HG03378 (cell line): Measurements from ENCODE around the gene SHLD2.
"Not testable (repeated sequence)": the region's sequence is repeated elsewhere in the genome, so short reads cannot be mapped to it uniquely, and the experiment has no call there.

Experiments
- ATAC-seq: cut with Tn5 transposase; IDR thresholded peaks from one replicate; pipeline ENCODE4 v1.9.1; 2021; ENCODE audit warnings: mild to moderate bottlenecking, moderate library complexity; ENCODE audit not compliant: unreplicated experiment

Gene SHLD2

DNA sequence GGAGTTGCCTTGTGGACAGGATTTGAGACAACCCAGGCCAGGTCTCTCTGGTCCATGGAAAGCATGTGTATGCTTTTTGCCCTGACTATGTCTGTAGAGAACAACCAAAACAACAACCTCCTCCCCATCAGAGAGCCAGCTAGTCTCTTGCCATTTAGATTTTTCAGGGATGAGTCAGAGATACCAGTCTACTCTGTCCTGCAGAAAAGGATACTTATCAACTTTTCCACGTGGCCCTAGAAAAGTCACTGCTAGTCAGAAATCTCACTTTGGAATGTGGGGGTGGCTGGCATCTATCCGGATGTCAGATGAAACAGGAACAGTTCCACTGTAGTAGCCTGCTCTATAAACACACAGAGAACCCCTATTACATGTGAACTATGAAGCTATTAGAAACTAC, 116.8 kb downstream of the SHLD2 start:
- not testable (repeated sequence) for ATAC-seq

DNA sequence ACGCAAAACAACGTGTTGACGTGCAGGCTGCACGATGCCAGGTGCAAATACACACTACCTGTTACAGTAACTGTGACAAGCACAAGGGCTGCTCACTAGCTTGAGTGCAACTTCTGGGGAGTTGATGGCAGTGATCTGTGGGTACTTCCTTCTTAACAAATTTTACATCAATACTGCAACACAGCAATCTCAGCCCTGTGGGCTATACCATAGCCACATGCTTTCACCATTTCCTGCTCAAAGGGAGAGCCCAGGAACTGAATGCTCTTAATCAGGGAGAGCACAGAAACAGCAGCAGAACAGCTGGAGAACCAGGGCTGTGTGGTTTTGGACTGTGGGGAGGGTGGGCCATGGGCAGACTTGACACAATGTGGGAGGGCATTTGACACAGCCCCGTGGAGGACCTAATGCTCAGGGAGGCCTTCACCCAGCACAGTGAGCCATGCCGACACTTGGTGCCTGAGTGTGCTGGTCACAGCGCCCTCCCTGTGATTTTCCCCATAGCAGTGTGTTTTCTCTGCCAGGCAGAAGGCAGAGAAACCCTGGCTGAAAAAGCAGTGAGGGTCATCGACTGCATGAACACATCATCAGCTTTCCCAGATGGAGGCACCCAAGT, 118.3 kb downstream of the SHLD2 start:
- not testable (repeated sequence) for ATAC-seq

GRCh38 chr10:87213806-87214205, 118.8 kb downstream of the SHLD2 start:
- ATAC-seq: not testable (repeated sequence)

DNA sequence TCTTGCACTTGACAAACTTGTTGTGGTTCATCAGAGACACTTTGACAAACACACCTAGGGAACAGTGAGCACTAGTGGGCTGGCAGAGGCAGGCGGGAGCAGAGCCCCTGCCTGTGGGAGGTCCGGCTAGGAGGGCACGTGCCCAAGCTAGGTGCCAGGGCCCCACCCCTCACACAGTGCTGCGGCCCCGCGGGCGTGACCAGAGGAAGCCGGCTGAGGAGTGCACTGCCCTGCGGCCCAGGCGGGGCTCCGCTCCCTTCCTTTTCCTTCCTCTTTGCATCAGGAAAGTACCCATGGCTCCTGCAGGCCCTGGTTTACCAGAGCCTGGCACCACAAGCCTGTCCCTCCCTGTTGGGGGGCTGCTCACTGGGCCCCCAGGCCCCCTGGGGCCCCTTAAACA, 121.1 kb downstream of the SHLD2 start:
- not testable (repeated sequence) for ATAC-seq

DNA sequence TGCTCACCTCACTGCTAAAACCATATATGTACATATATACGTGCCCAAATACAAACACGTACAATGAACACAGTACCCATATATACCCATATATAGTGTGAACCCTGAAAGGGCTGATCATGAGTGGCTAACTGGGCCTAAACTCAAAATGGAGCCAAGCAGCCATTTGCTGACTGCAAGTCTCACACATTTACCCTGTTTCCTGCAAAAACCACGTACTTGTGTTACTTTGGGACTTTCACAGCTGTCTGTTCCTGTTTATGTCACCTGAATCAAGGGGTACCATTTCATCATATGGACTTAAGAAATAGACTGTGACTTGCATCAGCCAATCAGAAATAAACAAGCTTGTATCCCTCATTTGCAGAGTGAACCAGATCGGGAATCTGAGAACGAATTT, 124.4 kb downstream of the SHLD2 start:
- not testable (repeated sequence) for ATAC-seq

- not testable (repeated sequence) for ATAC-seq
Measured at GRCh38 chr10:87222789-87223188, 127.8 kb downstream of the SHLD2 start.

- ATAC-seq: not testable (repeated sequence)
Measured at GRCh38 chr10:87225148-87225547, 130.1 kb downstream of the SHLD2 start, which contains the start of gene NUTM2A. NUTM2A (plus strand) TSS chr10:87225448; CDS start chr10:87225831, 383 bp downstream.

GRCh38 chr10:87228247-87228646, 133.2 kb downstream of the SHLD2 start:
- ATAC-seq: not testable (repeated sequence)

- ATAC-seq: not testable (repeated sequence)
Measured at GRCh38 chr10:87229211-87229610, 134.2 kb downstream of the SHLD2 start.

DNA sequence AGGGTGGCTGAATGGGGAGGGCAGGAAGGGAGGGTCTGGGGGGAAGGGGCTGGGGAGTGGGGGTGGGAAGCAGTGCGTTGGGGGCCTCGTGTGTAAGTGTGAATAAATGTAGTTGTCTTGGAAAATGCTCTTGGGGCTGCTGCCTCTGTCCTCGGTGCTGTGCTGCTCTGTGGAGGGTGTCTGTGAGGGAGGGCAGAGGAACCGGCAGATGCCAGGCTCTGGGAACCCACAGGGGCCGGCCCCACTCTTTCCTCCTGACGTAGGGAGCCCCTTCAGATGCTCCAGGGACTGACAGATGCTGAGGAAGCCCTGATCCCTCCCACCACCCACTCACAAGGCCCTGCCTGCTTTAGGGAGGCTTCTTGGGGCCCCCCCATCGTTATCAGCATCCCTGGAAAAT, 139.8 kb downstream of the SHLD2 start:
- ATAC-seq: not testable (repeated sequence)

DNA sequence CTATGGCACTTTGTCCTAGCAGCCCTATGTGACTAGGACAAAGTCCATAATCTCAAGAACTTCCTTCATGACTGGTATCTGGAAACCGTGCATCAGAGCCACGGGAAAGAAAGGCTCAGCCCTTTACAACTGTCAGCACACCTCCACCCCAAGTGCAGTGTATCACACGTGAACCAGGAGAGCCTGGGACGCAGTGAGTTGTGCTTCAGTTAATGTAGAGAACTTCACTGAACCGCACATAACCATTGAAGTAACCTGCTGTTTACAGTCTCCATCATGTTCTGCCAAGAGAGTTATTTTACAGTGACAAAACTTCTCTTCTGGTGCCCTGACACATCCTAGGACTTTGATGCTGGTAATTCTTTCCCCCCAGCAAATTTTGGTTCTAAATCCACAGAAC, 142.2 kb downstream of the SHLD2 start:
- ATAC-seq: not testable (repeated sequence)

DNA sequence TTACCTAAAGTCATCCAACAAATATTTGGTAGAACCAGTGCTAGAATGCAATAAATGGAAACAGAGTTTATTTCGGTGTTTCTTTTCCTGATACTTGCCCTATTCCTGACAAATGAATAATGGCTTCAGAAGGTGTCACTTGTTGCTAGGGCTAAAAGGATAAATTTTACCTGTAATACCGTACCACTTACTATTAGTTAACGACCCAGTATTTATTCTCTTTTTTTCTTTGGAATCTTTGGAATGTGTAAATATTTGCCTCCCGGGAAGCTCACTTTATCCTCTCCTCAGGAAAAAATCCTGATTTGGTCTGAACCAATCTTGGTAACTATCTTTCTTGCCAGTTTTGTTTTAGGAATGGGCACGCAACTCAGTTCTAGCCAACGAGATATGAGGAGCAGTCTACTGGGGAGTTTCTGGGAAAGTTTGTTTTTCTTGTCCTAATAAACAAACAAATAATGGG, 144.4 kb downstream of the SHLD2 start:
- ATAC-seq: not testable (repeated sequence)
